Progenitor cell of endocrine pancreas (in vitro differentiated cells): ENCODE results near the gene ADGRL3. TPM values are rescaled to one million over a fixed set of nuclear protein-coding genes. Genes with fewer than 3 reads are reported as not detected.

Experiments used
- DNase-seq: peaks from one replicate; pipeline ENCODE4 v3.0.0; 2021; ENCODE audit warnings: low spot score; ENCODE audit not compliant: unreplicated experiment
- H3K27ac Mint-ChIP-seq: 2 replicates; pipeline ENCODE4 v1.8.0; 2021; ENCODE audit warnings: mild to moderate bottlenecking, moderate library complexity, mixed read lengths
- H3K27me3 Mint-ChIP-seq: 2 replicates; pipeline ENCODE4 v1.8.0; 2021; ENCODE audit warnings: mixed read lengths
- H3K36me3 Mint-ChIP-seq: 2 replicates; pipeline ENCODE4 v1.8.0; 2022; ENCODE audit warnings: mixed read lengths; ENCODE audit not compliant: insufficient read depth
- H3K4me1 Mint-ChIP-seq: 2 replicates; pipeline ENCODE4 v1.8.0; 2021; ENCODE audit warnings: low read depth, mixed read lengths
- H3K4me3 Mint-ChIP-seq: 2 replicates; pipeline ENCODE4 v1.8.0; 2021; ENCODE audit warnings: low read depth, mild to moderate bottlenecking, moderate library complexity, mixed read lengths
- H3K9me3 Mint-ChIP-seq: 2 replicates; pipeline ENCODE4 v1.8.0; 2021; ENCODE audit warnings: low read depth, mixed read lengths
- CTCF ChIP-seq: fragments of 200-600 bp; sonication (generic); IDR thresholded peaks from one replicate; pipeline ENCODE4 v1.5.0; 2021; ENCODE audit warnings: antibody characterized with exemption, mild to moderate bottlenecking; ENCODE audit not compliant: unreplicated experiment
- total RNA-seq: library from RNA; stranded (reverse); gene quantifications from 2 replicates; pipeline ENCODE4 v1.2.1, GENCODE V29; 2021

The ADGRL3 gene
- total RNA-seq, 1 donor from 2014 or later, result 5.6 TPM

- peaks cover 22% of the 10 kb centered on the region for H3K27me3 Mint-ChIP-seq
- no peaks in the 10 kb centered on the region for H3K36me3 Mint-ChIP-seq
- peaks cover 12% of the 10 kb centered on the region for H3K4me1 Mint-ChIP-seq
- no peak for TF ChIP-seq CTCF
- no peak overlapping the region for H3K27ac Mint-ChIP-seq
- no peak overlapping the region for H3K4me3 Mint-ChIP-seq
- H3K9me3 Mint-ChIP-seq, result no peaks in the 10 kb centered on the region
- no peak for DNase-seq
These were observed 713.5 kb downstream of the ADGRL3 start for GRCh38 chr4:61913619-61914018.

GRCh38 chr4:61915501-61915900, 715.4 kb downstream of the ADGRL3 start:
- Mint-ChIP-seq H3K27me3 (peaks cover 22% of the 10 kb centered on the region), H3K4me1 (peaks cover 20% of the 10 kb centered on the region), H3K4me3 (no peak overlapping the region), H3K27ac (no peak overlapping the region), H3K36me3 (no peaks in the 10 kb centered on the region), H3K9me3 (no peaks in the 10 kb centered on the region)
- DNase-seq, result no peak
- no peak for TF ChIP-seq CTCF

DNA sequence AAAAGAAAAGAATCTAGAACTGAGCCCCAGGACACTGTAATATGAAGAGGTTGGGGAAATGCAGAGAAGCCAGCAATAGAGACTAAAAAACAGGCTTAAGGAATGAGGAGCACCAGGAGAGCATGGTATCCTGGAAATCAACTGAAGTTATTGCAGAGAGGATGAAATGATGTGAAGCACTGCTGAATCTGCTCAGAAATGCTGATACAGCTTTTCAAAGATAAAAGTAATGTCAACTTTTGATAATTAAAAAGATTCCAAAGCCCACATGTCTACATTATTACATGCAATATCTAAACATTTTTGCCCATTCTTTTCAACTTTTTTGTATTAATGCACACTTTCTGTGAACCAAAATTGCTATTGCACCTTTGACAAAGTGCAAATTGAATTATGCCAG, 718.4 kb downstream of the ADGRL3 start:
- H3K9me3 Mint-ChIP-seq, result no peaks in the 10 kb centered on the region
- peak overlapping the region; percentile 6 for H3K27ac Mint-ChIP-seq
- peaks cover 23% of the 10 kb centered on the region for H3K4me1 Mint-ChIP-seq
- peaks cover 19% of the 10 kb centered on the region for H3K27me3 Mint-ChIP-seq
- no peak for DNase-seq
- H3K36me3 Mint-ChIP-seq, result no peaks in the 10 kb centered on the region
- no peak for TF ChIP-seq CTCF
- H3K4me3 Mint-ChIP-seq, result no peak overlapping the region

- peaks cover 23% of the 10 kb centered on the region for H3K4me1 Mint-ChIP-seq
- peaks cover 18% of the 10 kb centered on the region for H3K27me3 Mint-ChIP-seq
- DNase-seq, result no peak
- no peaks in the 10 kb centered on the region for H3K36me3 Mint-ChIP-seq
- no peak overlapping the region for H3K4me3 Mint-ChIP-seq
- H3K27ac Mint-ChIP-seq, result no peak overlapping the region
- no peaks in the 10 kb centered on the region for H3K9me3 Mint-ChIP-seq
- TF ChIP-seq CTCF, result no peak
These were observed 718.9 kb downstream of the ADGRL3 start for GRCh38 chr4:61918987-61919386.

GRCh38 chr4:61919561-61919960, 719.4 kb downstream of the ADGRL3 start:
- Mint-ChIP-seq H3K27ac (no peak overlapping the region), H3K4me1 (peaks cover 23% of the 10 kb centered on the region), H3K36me3 (no peaks in the 10 kb centered on the region), H3K9me3 (no peaks in the 10 kb centered on the region), H3K4me3 (no peak overlapping the region), H3K27me3 (peaks cover 12% of the 10 kb centered on the region)
- TF ChIP-seq CTCF, result no peak
- no peak for DNase-seq
